ENCODE data around the gene TCAP. TPM values are rescaled to one million over a fixed set of nuclear protein-coding genes. Genes with fewer than 3 reads are reported as not detected.
A peak's percentile ranks its signal among the peaks of the same experiment; 100 is the strongest.

The TCAP gene
- total and polyA plus RNA-seq, 2 donors from 2014 or later = 1.5 to 1.7 TPM

DNA sequence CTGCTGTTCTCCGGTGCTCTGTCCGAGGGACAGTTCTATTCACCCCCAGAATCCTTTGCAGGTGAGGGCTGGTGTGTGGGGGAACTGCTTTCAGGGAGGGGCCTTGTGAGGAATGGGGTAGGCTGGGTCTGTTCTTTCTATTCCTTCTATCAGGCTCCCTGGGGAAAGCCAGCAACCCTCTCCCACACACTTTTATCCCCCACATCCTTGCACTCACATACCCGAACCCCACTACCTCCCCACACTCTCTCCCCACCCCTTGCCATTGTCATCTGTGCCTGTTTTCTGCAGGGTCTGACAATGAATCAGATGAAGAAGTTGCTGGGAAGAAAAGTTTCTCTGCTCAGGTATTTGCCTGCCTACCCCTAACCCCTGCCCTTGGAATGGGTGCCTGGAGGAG lies 6.4 kb upstream of the TCAP start:
- no peaks in the 10 kb centered on the region for H3K27me3 ChIP-seq (ENCODE audit: control insufficient read depth, insufficient read depth, low read length)
- no peak for FAIRE-seq

DNA sequence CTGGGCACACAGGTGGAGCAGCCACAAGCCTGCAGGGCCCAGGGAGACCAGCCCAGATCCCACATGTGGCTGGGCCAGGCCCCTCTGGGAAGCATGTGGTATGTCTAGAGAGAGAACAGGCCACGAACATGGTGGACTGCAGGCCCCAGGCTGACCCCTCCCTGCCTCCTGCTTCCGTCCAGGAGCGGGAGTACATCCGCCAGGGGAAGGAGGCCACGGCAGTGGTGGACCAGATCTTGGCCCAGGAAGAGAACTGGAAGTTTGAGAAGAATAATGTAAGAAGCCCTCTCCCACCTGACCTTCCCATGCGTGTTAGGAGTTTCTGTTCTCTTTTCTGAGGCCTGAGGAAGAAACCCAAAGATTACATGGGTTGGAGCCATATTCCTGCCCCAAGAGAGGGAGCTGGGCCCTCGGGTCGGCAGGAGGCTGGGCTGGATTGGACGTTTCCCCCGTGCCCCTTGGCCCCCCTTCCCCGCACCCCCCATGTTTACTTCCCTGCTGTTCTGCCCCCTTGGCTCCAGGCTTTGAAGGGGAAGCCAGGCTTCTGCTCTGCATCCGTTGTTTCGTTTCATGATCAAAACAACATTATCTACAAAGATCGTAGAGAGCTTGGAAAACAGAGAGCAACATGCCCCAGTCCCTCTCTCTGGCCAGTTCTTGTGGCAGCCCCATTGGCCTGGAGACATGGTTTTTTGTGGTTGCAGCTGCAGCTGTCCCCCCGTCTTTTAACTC lies 5.7 kb upstream of the TCAP start:
- no peaks in the 10 kb centered on the region for H3K27me3 ChIP-seq (ENCODE audit: control insufficient read depth, insufficient read depth, low read length)
- H3K36me3 ChIP-seq (ENCODE audit: control insufficient read depth in 2 of 3, insufficient read depth in 3 of 3, low read length in 3 of 3) = peaks cover 0 to 18% (median 6%) of the 10 kb centered on the region in 3 donors
- intact Hi-C loops (cut with DNase I) = no loop called here
- FAIRE-seq (no peak), DNase-seq (peak in 1 of 5 donors; percentile 71)
- peak overlapping the region in 1 of 2 donors; percentile 10 for H3K27ac ChIP-seq (ENCODE audit: low read depth in 2 of 2, low read length in 2 of 2)
- no peaks in the 10 kb centered on the region for H3K9me3 ChIP-seq (ENCODE audit: control insufficient read depth in 2 of 3, insufficient read depth in 1 of 3, low read length in 3 of 3)
- H3K4me1 ChIP-seq (ENCODE audit: control insufficient read depth in 2 of 3, insufficient read depth in 2 of 3, low read depth in 1 of 3, low read length in 3 of 3) = peaks cover 0 to 24% (median 9%) of the 10 kb centered on the region in 3 donors
- H3K9ac ChIP-seq (ENCODE audit: low read length in 3 of 3) = no peak overlapping the region
- no peak overlapping the region for H3K4me3 ChIP-seq (ENCODE audit: low read length in 3 of 3)
- TF ChIP-seq, protein P1, sequence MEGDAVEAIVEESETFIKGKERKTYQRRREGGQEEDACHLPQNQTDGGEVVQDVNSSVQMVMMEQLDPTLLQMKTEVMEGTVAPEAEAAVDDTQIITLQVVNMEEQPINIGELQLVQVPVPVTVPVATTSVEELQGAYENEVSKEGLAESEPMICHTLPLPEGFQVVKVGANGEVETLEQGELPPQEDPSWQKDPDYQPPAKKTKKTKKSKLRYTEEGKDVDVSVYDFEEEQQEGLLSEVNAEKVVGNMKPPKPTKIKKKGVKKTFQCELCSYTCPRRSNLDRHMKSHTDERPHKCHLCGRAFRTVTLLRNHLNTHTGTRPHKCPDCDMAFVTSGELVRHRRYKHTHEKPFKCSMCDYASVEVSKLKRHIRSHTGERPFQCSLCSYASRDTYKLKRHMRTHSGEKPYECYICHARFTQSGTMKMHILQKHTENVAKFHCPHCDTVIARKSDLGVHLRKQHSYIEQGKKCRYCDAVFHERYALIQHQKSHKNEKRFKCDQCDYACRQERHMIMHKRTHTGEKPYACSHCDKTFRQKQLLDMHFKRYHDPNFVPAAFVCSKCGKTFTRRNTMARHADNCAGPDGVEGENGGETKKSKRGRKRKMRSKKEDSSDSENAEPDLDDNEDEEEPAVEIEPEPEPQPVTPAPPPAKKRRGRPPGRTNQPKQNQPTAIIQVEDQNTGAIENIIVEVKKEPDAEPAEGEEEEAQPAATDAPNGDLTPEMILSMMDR (IDR thresholded peaks at IDR 0.05; ENCODE audit: borderline replicate concordance, extremely low read depth, insufficient read depth) = no peak

More for the DNA sequence above, 6.4 kb upstream of the TCAP start:
- TF ChIP-seq, protein P1 (IDR thresholded peaks at IDR 0.05; ENCODE audit: borderline replicate concordance, extremely low read depth, insufficient read depth) = no peak
- Histone ChIP-seq H3K4me3 (ENCODE audit: low read length in 3 of 3) (no peak overlapping the region), H3K36me3 (ENCODE audit: control insufficient read depth in 2 of 3, insufficient read depth in 3 of 3, low read length in 3 of 3) (peaks cover 0 to 18% (median 6%) of the 10 kb centered on the region in 3 donors), H3K27ac (ENCODE audit: low read depth in 2 of 2, low read length in 2 of 2) (no peak overlapping the region), H3K9ac (ENCODE audit: low read length in 3 of 3) (no peak overlapping the region), H3K9me3 (ENCODE audit: control insufficient read depth in 2 of 3, insufficient read depth in 1 of 3, low read length in 3 of 3) (no peaks in the 10 kb centered on the region), H3K4me1 (ENCODE audit: control insufficient read depth in 2 of 3, insufficient read depth in 2 of 3, low read depth in 1 of 3, low read length in 3 of 3) (peaks cover 0 to 17% (median 3%) of the 10 kb centered on the region in 3 donors)
- DNase-seq = no peak
- intact Hi-C loops (cut with DNase I) = no loop called here

DNA sequence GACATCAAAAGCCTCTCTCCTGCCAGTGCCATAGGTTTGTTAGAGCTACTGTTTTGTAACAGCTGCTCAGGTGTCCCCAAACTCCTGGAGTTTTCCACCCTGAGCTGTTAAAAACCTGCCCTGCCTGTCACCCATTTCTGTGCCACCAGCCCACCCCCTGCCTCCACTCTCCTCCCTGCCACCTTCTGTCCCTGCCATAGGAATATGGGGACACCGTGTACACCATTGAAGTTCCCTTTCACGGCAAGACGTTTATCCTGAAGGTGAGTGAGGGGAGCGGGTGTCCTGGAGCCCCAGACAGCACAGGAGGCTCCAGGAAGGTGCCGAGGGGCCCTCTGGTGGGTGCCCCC lies 5.2 kb upstream of the TCAP start:
- H3K4me1 ChIP-seq (ENCODE audit: control insufficient read depth in 2 of 3, insufficient read depth in 2 of 3, low read depth in 1 of 3, low read length in 3 of 3) = peaks cover 0 to 28% (median 13%) of the 10 kb centered on the region in 3 donors
- peaks cover 0 to 18% (median 6%) of the 10 kb centered on the region in 3 donors for H3K36me3 ChIP-seq (ENCODE audit: control insufficient read depth in 2 of 3, insufficient read depth in 3 of 3, low read length in 3 of 3)
- intact Hi-C loops (cut with DNase I) = no loop called here
- TF ChIP-seq, protein P1 (IDR thresholded peaks at IDR 0.05; ENCODE audit: borderline replicate concordance, extremely low read depth, insufficient read depth) = no peak
- H3K9me3 ChIP-seq (ENCODE audit: control insufficient read depth in 2 of 3, insufficient read depth in 1 of 3, low read length in 3 of 3) = no peaks in the 10 kb centered on the region
- H3K4me3 ChIP-seq (ENCODE audit: low read length in 3 of 3) = no peak overlapping the region
- no peaks in the 10 kb centered on the region for H3K27me3 ChIP-seq (ENCODE audit: control insufficient read depth, insufficient read depth, low read length)
- no peak for FAIRE-seq
- no peak for DNase-seq
- H3K9ac ChIP-seq (ENCODE audit: low read length in 3 of 3) = no peak overlapping the region
- peak overlapping the region in 1 of 2 donors; percentile 22 for H3K27ac ChIP-seq (ENCODE audit: low read depth in 2 of 2, low read length in 2 of 2)
